ENCODE results near the gene ASPA. TPM values are rescaled to one million over a fixed set of nuclear protein-coding genes. Genes with fewer than 3 reads are reported as not detected.
"Not testable (repeated sequence)": the region's sequence is repeated elsewhere in the genome, so short reads cannot be mapped to it uniquely, and the experiment has no call there.

The ASPA gene
- 10 to 100 TPM in 1 of 4 donors, 1 to 10 TPM in 3; 4.5 to 14.7 (median 6.2) TPM for total RNA-seq

DNA sequence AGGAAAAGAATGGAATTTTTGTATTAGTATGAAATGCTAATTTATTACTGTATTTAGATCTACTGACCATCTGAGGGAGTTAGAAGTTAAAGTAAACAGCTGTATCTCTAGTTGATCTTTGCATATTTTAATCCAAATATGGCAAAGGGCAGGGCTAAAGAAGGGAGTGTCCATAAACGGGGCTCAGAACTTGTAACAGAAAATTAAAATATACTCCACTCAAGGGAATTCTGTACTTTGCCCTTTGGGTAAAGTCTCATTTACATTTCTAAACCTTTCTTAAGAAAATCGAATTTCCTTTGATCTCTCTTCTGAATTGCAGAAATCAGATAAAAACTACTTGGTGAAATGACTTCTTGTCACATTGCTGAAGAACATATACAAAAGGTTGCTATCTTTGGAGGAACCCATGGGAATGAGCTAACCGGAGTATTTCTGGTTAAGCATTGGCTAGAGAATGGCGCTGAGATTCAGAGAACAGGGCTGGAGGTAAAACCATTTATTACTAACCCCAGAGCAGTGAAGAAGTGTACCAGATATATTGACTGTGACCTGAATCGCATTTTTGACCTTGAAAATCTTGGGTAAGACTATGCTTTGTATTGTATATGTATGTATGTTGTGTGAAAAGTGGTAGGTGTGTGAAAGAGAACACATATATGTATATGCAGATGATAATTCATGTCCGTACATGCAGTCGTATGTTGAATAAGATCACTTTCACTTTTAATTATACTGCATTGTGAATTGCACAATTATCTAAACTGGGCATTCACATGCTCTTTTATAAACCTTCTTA, at the start of gene ASPA:
Gene ASPA, plus strand, starts transcription at position 186 of the 799 bp plus-strand sequence. Its CDS starts 163 bp downstream, at position 349.
- TF ChIP-seq, protein P1, sequence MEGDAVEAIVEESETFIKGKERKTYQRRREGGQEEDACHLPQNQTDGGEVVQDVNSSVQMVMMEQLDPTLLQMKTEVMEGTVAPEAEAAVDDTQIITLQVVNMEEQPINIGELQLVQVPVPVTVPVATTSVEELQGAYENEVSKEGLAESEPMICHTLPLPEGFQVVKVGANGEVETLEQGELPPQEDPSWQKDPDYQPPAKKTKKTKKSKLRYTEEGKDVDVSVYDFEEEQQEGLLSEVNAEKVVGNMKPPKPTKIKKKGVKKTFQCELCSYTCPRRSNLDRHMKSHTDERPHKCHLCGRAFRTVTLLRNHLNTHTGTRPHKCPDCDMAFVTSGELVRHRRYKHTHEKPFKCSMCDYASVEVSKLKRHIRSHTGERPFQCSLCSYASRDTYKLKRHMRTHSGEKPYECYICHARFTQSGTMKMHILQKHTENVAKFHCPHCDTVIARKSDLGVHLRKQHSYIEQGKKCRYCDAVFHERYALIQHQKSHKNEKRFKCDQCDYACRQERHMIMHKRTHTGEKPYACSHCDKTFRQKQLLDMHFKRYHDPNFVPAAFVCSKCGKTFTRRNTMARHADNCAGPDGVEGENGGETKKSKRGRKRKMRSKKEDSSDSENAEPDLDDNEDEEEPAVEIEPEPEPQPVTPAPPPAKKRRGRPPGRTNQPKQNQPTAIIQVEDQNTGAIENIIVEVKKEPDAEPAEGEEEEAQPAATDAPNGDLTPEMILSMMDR (IDR thresholded peaks at IDR 0.05), result no peak
- DNase-seq (ENCODE audit: low spot score), result no peak
- no peak for ATAC-seq (ENCODE audit: low FRiP score)

GRCh38 chr17:3433215-3433614, 42.6 kb upstream of the ASPA start:
- not testable (repeated sequence) for DNase-seq (ENCODE audit: low spot score); ATAC-seq (ENCODE audit: low FRiP score)

- no peak for DNase-seq (ENCODE audit: low spot score)
- TF ChIP-seq, protein P1 (IDR thresholded peaks at IDR 0.05), result no peak
- ATAC-seq (ENCODE audit: low FRiP score), result no peak
Measured at GRCh38 chr17:3433741-3434140, 42.1 kb upstream of the ASPA start, which contains the start of gene OR1E2. Gene OR1E2 (minus strand): TSS chr17:3433841. CDS start chr17:3433841, 0 bp downstream.

DNA sequence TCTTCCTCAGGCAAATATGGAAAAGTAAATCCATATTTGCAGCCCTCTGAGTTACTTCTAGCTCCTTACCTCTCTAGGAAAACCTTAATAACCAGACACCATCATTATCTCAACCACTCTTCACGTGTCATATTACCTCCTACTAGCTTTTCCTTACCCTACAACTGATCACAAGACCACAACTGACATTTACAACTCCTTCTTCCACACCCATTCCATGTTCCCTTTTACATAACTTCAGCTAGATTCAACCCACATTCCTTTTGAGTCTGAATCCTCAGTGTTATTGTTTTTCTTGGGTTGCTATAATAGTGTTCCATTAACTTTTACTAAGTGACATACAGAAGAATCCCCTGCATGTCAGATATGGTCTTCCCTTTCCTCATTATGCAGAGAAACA, 37.4 kb upstream of the ASPA start:
- ATAC-seq (ENCODE audit: low FRiP score) (no peak), DNase-seq (ENCODE audit: low spot score) (no peak)
- TF ChIP-seq, protein P1 (IDR thresholded peaks at IDR 0.05), result no peak

DNA sequence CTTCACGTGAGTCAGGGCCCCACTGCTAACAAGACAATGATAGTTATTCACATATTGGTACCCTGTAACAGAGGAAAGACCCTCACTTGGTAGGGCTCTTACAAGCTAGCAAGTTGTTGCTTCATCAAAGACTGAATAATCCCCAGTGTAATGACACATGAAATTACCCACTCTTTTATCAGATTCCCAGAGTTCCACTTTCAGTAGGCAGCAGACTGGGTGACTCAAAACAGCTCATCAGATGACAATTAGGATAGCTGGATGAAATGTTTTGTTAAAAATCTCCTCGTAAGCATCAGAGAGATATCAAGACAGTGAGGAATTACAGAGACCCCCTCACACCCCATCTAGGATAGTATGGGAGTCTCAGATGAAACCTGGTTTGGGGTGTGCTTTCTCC, 35.3 kb upstream of the ASPA start:
- DNase-seq (ENCODE audit: low spot score) (no peak), ATAC-seq (ENCODE audit: low FRiP score) (no peak)
- TF ChIP-seq, protein P1 (IDR thresholded peaks at IDR 0.05), result no peak

- TF ChIP-seq, protein P1 (IDR thresholded peaks at IDR 0.05), result no peak
- no peak for ATAC-seq (ENCODE audit: low FRiP score)
- DNase-seq (ENCODE audit: low spot score), result no peak
Measured at GRCh38 chr17:3447625-3448024, 28.2 kb upstream of the ASPA start.

DNA sequence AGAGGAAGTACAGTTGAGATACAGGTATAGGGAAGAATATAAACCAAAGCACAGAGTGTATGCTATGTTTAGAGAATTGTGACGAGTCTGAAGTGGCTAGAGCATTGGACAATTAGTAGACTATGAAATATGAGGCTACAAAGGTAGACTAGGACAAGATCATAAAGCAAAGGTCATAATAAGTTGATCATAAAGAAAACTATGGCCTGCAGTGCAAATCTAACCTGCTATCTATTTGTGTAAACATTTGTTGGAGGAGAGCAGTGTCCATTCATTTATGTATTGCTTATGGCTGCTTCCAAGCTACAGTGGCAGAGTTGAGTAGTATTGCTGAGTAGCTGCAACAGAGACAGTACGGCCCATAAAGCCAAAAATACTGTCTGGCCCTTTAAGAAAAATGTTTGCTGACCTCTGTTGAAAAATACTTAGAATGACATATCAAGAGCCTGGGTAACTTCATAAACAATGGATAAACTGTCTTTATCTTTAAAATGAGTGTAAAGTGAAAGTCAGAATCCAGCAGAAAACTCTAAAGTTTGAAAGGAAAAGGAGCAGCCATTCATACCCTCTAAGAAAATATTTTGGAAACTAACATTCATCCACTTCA, 27.6 kb upstream of the ASPA start:
- TF ChIP-seq, protein P1 (IDR thresholded peaks at IDR 0.05), result no peak
- no peak for ATAC-seq (ENCODE audit: low FRiP score)
- DNase-seq (ENCODE audit: low spot score), result no peak

- ATAC-seq (ENCODE audit: low FRiP score); DNase-seq (ENCODE audit: low spot score): not testable (repeated sequence)
Measured at GRCh38 chr17:3466355-3466754, 9.4 kb upstream of the ASPA start.
